HG03135 (cell line): ENCODE data around the gene ANKRD44.
A peak's percentile ranks its signal among the peaks of the same experiment; 100 is the strongest.

Source experiments
- ATAC-seq: cut with Tn5 transposase; IDR thresholded peaks from one replicate; pipeline ENCODE4 v1.9.1; 2021; ENCODE audit warnings: mild to moderate bottlenecking, moderate library complexity; ENCODE audit not compliant: unreplicated experiment

The ANKRD44 gene

GRCh38 chr2:197264332-197264731, 46.2 kb downstream of the ANKRD44 start:
- ATAC-seq, result no peak

DNA sequence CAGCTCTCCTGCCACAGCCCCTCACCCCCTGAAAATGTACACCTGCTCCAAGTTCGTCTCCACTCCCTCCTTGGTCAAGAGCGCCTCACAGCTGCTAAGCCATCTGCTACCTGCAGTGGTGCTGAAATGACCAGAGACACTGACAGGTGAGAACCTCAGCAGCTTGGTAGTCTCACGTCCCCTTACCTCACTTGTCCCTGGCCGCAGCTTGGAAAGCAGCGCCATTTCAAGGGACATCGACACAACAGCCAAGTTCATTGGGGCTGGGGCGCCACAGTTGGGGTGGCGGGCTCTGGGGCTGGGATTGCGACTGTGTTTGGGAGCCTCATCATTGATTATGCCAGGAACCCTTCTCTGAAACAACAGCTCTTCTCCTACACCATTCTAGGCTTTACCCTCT, 47.5 kb downstream of the ANKRD44 start:
- ATAC-seq, result no peak

GRCh38 chr2:197261808-197262226, 48.8 kb downstream of the ANKRD44 start:
- ATAC-seq, result peak; percentile 60

- no peak for ATAC-seq
These were observed 51.0 kb downstream of the ANKRD44 start for GRCh38 chr2:197259470-197259999.

- no peak for ATAC-seq
These were observed 52.0 kb downstream of the ANKRD44 start for GRCh38 chr2:197258580-197258979.

DNA sequence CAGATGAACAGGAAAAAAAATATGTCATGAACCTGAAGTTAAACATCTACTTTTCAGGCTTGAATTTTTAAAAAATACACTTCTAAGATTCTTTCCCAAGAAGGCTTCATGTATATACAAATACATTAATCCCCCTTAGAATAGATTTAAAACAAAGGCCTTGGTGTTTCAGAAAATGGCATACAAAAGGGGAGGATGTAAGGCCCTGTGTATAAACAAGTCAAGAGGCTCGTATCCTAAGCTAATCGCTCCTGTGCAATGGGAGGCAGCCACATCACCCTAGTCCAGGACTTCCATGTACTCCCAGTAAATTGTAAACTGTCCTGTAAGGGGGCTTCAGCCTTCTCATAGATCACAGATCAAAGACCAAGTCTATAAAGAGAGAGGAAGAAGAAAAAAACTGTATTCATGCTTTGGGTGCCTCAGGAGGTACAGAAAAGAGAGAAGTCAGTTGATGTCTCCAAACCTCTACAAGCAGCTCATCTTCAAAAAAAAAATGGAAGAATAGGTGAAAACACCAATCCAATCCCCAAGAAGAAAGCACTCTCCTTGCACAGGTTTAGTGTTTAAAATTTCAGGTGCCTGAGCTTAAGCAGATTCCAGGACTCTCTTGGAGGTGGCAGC, 53.9 kb downstream of the ANKRD44 start:
- ATAC-seq, result no peak

DNA sequence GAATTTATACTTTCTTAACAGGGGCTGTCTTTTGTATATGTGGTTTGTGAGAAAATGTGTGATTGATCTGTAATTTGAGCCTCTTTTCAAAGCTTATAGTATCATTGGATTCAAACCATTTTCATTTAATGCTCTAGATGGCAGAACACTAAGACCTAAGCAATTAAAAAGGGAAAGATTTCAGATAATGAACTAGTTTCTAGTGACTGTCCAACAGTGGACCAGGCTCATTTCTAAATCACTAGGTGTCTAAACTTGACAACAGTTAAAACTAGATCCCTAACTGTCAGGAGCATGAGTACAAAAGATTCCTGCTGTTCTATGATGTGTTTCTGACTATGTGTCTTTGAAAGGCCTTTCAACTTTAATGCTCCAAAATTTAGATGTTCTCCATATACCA, 54.6 kb downstream of the ANKRD44 start:
- no peak for ATAC-seq

DNA sequence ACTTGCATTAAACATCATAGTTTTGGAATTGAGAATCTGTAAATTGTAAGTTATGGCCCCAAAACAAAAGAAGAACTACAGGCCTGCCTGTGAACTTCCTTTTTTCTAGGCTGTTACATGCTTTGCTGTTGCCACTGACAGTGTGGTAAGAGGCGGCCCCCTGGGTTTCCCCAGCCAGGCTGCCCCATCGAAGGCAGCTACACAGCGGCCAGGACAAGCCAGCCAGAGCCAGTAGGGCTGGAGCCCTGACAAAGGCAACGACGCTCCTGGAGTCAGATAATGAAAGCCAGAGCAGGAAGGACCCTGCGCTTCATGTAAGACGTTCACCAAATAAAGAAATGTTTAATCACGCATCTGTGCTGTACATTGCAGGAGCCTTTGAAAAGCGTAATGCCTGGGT, 55.0 kb downstream of the ANKRD44 start:
- ATAC-seq, result peak; percentile 94

DNA sequence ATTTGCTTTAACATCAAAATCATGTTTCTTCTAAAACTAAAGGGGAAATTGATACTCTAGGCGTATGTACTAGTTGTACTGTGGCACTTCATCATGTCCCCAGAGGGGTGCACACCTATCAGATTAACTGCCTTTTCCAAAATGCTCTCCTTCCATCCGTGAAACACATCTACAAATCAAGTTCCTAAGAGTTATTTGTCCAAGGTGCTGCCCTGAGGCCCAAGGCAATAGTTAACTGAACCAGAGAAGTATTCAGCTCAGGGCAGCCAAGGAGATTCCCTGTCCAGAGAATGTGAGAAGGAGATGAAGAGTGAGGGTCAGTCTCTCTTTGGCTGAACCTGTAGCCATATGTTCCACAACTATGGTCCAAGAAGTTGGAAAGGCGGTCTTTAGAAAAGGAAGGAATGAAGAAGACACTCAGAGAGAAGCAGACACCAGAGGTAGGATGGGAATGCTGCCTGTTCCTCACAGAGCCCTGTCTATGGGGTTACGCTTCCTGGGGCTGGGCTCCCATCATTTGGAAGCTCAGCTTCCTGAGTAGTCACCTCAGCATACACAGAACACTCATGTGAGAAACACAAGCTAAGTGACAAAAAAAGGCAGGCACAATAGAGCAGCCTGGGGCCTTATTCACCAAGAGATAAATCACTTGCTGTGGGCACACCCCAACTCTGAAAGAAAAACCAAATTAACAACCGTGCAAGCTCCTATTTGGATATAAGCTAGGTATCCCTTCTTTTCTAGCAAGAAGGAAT, 55.6 kb downstream of the ANKRD44 start:
- peak; percentile 30 for ATAC-seq

GRCh38 chr2:197251576-197251975, 59.0 kb downstream of the ANKRD44 start:
- no peak for ATAC-seq

- no peak for ATAC-seq
These were observed 59.4 kb downstream of the ANKRD44 start for GRCh38 chr2:197251163-197251562.

- ATAC-seq, result no peak
These were observed 60.5 kb downstream of the ANKRD44 start for GRCh38 chr2:197250084-197250397.

- ATAC-seq, result no peak
These were observed 61.0 kb downstream of the ANKRD44 start for GRCh38 chr2:197249381-197250083.

GRCh38 chr2:197248623-197249022, 62.0 kb downstream of the ANKRD44 start:
- ATAC-seq, result no peak

DNA sequence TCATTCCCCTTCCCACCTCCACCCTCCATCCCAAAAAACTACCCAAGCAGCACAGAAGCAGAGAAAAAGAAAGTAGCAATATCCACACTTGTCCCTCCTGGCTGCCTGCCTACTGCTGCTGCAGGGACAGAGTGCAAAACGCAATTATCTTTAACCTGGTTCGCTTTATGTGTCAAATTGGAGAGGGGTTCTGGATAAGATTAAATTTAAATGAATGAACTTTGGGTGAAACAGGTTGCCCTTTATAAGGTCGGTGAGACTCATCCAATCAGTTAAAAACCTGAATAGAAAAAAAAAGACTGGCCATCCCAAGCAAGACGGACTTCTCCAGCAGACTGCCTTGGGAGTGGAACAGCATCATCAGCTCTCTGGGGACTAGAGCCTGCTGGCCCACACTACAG, 62.6 kb downstream of the ANKRD44 start:
- no peak for ATAC-seq

DNA sequence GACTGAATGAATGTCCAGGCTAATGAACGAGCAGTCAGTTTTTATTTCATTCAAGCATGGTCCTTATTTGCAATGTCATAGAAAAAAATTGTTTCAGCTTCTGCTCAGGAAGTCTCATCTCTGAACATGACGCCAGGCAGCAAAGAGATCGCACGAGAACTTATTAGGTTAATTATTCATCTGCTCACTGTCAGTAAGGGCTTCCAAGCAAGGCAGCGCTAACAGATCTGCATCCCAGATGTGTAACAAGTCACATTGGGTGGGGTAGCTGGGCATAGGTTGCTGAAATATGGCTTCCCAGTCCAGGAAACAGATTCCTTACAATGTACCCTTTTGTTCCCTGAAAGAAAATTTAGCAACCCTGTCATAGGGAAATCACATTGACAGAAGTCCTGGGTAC, 63.5 kb downstream of the ANKRD44 start:
- ATAC-seq, result peak; percentile 57

GRCh38 chr2:197245829-197246804, 64.5 kb downstream of the ANKRD44 start:
- ATAC-seq, result no peak

DNA sequence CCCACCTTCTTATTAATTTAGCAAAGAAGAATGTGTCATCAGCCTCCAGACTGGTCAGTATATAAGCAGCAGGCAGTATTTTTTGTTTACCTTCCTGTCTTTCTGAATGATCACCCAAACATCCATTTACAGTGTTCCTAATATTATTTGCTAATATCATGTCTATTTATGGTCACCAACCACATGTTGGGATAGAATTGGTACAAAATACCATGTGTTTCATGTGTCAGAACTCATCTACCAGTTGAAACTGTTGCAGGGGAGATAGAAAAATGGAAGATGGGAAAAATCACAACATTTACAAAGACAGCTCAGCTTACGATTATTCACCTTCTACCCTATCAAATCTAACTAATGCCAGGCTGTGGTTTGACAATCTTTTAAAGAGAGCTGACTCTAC, 66.2 kb downstream of the ANKRD44 start:
- ATAC-seq, result no peak

- no peak for ATAC-seq
These were observed 67.9 kb downstream of the ANKRD44 start for GRCh38 chr2:197242719-197243118.

DNA sequence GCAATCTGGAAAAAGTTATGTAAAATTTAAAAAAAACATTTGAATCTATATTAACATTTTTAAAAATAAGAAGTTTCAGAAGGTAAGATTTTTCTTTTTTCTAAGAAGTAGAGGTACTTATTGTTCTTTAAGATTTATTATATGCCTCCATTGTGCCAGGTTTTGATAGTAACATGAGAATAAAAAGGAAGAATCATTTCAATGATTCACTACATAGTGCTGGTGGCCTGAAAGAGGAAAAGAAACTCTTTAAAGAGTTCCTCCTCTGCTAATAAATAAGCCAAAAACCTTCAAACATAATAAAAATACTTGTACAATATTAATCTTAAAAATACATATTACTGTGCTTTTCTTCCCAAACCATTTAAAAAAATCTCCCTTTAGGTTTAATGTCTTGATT, 69.0 kb downstream of the ANKRD44 start:
- ATAC-seq, result no peak

GRCh38 chr2:197241153-197241552, 69.4 kb downstream of the ANKRD44 start:
- ATAC-seq, result no peak
